ENCODE measurements around the gene MTARC2. TPM values are rescaled to one million over a fixed set of nuclear protein-coding genes. Genes with fewer than 3 reads are reported as not detected.

The MTARC2 gene
- total and polyA plus RNA-seq, 2 of the 4 experiments (the other 2 are of a cell fraction): 0.36 to 2.6 TPM

GRCh38 chr1:220708244-220708643 lies 39.9 kb upstream of the MTARC2 start:
- no peaks in the 10 kb centered on the region for H3K9me1 ChIP-seq (ENCODE audit: insufficient read depth, low read length)
- no peak overlapping the region for H3K27ac ChIP-seq (ENCODE audit: insufficient read depth, low read length)
- intact Hi-C loops (cut with micrococcal nuclease) (no loop called here), dilution Hi-C loops (cut with HindIII; ENCODE audit: low sequenced_read_pairs, unreplicated experiment) (no loop called here), in situ Hi-C loops (cut with MboI; ENCODE audit: low sequenced_read_pairs) (no loop called here)
- DNase-seq: no peak
- ATAC-seq (ENCODE audit: low read depth): no peak
- no peak overlapping the region for H3K4me2 ChIP-seq (ENCODE audit: low read depth, low read length)
- H2AK9ac ChIP-seq (replicated peaks; ENCODE audit: low read depth, low read length, poor library complexity): no peak overlapping the region
- no TSS peak for BruUV-seq (replicated peaks)
- no peak overlapping the region for H3K4me3 ChIP-seq (ENCODE audit: insufficient read depth, low read depth, low read length)
- no peak overlapping the region for H2BK15ac ChIP-seq (ENCODE audit: low read depth, low read length)
- POLR2A ChIA-PET (ENCODE audit: unreplicated experiment): no interaction called here
- no peaks in the 10 kb centered on the region for H3K36me3 ChIP-seq (ENCODE audit: control insufficient read depth, insufficient read depth, low read length)
- H3K9me3 ChIP-seq (ENCODE audit: control insufficient read depth, insufficient read depth, low read length): no peaks in the 10 kb centered on the region
- H3K56ac ChIP-seq (ENCODE audit: extremely low read depth, insufficient read depth, low read length): no peak overlapping the region
- H2AFZ ChIP-seq (replicated peaks; ENCODE audit: low read length, poor library complexity): no peak overlapping the region
- H4K91ac ChIP-seq (ENCODE audit: insufficient read depth, low read depth, low read length): no peak overlapping the region
- no peak overlapping the region for H3K9ac ChIP-seq (ENCODE audit: low read depth, low read length)
- H3K18ac ChIP-seq (ENCODE audit: low read depth, low read length): no peak overlapping the region
- H4K5ac ChIP-seq (ENCODE audit: low read depth, low read length): no peak overlapping the region
- CTCF ChIA-PET: no interaction called here
- no CpG with 5 or more reads among the region's 4 CpGs for WGBS, 2 experiments (ENCODE audit: extremely low coverage in 2 of 2, insufficient read length in 1 of 2)
- H3K14ac ChIP-seq (replicated peaks; ENCODE audit: low read depth, low read length): no peak overlapping the region
- TF ChIP-seq, protein P1, sequence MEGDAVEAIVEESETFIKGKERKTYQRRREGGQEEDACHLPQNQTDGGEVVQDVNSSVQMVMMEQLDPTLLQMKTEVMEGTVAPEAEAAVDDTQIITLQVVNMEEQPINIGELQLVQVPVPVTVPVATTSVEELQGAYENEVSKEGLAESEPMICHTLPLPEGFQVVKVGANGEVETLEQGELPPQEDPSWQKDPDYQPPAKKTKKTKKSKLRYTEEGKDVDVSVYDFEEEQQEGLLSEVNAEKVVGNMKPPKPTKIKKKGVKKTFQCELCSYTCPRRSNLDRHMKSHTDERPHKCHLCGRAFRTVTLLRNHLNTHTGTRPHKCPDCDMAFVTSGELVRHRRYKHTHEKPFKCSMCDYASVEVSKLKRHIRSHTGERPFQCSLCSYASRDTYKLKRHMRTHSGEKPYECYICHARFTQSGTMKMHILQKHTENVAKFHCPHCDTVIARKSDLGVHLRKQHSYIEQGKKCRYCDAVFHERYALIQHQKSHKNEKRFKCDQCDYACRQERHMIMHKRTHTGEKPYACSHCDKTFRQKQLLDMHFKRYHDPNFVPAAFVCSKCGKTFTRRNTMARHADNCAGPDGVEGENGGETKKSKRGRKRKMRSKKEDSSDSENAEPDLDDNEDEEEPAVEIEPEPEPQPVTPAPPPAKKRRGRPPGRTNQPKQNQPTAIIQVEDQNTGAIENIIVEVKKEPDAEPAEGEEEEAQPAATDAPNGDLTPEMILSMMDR (conservative IDR thresholded peaks at IDR 0.05; ENCODE audit: low read depth, low read length): no peak
- no peak for TF ChIP-seq RAD21 (IDR thresholded peaks at IDR 0.05; ENCODE audit: low read length)
- TF ChIP-seq, protein P2, sequence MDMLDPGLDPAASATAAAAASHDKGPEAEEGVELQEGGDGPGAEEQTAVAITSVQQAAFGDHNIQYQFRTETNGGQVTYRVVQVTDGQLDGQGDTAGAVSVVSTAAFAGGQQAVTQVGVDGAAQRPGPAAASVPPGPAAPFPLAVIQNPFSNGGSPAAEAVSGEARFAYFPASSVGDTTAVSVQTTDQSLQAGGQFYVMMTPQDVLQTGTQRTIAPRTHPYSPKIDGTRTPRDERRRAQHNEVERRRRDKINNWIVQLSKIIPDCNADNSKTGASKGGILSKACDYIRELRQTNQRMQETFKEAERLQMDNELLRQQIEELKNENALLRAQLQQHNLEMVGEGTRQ (IDR thresholded peaks at IDR 0.05; ENCODE audit: low read depth, low read length): no peak
- no peak overlapping the region for H2BK20ac ChIP-seq (ENCODE audit: low read depth, low read length)
- H4K20me1 ChIP-seq (ENCODE audit: insufficient read depth, low read length): no peaks in the 10 kb centered on the region
- H2BK120ac ChIP-seq (ENCODE audit: low read depth, low read length): no peak overlapping the region
- H3K27me3 ChIP-seq (ENCODE audit: control insufficient read depth, insufficient read depth, low read length): peaks cover under 1% of the 10 kb centered on the region; the same call in 1 of the 2 replicates
- no peaks in the 10 kb centered on the region for H3K79me1 ChIP-seq (ENCODE audit: low read depth in 1 of 2, low read length in 2 of 2)
- H3K4ac ChIP-seq (ENCODE audit: low read depth, low read length): no peak overlapping the region
- H2AK5ac ChIP-seq (ENCODE audit: low read depth, low read length): no peak overlapping the region
- no peak overlapping the region for H3K23ac ChIP-seq (ENCODE audit: low read depth, low read length)
- H4K8ac ChIP-seq (ENCODE audit: low read depth in 2 of 2, low read length in 2 of 2): no peak overlapping the region
- H3K4me1 ChIP-seq (ENCODE audit: control insufficient read depth, insufficient read depth, low read length): no peaks in the 10 kb centered on the region
- H2BK5ac ChIP-seq (ENCODE audit: low read depth, low read length, poor library complexity, severe bottlenecking): no peak overlapping the region
